ENCODE results near the gene PFN4.
"Not testable (repeated sequence)": the region's sequence is repeated elsewhere in the genome, so short reads cannot be mapped to it uniquely, and the experiment has no call there.

PFN4 gene

DNA sequence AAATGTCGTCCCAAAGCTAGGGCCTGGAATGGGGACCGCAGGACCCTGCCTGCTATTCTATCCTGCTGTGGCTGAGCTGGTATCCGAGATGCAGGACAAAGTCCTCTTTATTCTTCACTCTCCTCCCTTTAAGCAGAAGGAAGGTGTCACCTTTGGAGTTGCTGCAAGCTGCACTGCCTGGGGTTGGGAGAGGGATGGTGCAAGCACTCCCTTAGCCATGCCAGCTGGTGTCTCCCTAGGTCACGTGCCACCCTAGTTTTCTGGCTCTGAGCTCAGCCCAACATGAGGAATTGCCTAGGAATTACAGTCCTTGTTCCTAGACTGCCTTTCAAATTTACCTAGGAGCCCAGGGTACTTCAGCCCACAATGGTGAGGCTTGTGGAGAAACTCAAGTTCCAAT, 30.3 kb upstream of the PFN4 start:
- no peak overlapping the region for H3K9ac ChIP-seq
- H3K79me2 ChIP-seq, result no peaks in the 10 kb centered on the region
- no peak overlapping the region for H3K4me2 ChIP-seq (ENCODE audit: low read length)
- no peak overlapping the region for H3K4me3 ChIP-seq (ENCODE audit: low read depth, low read length)
- no peak for TF ChIP-seq CTCF (IDR thresholded peaks at IDR 0.05)
- H3K4me1 ChIP-seq, result no peaks in the 10 kb centered on the region
- no peak overlapping the region for H3K27ac ChIP-seq
- no peaks in the 10 kb centered on the region for H3K27me3 ChIP-seq (ENCODE audit: control insufficient read depth, insufficient read depth, low read length)
- H2AFZ ChIP-seq, result no peak overlapping the region
- no peaks in the 10 kb centered on the region for H3K36me3 ChIP-seq (ENCODE audit: control insufficient read depth, insufficient read depth, low read length)
- no peaks in the 10 kb centered on the region for H3K9me3 ChIP-seq (ENCODE audit: control insufficient read depth, low read length)

GRCh38 chr2:24152413-24153197, 29.5 kb upstream of the PFN4 start:
- no peak for TF ChIP-seq CTCF (IDR thresholded peaks at IDR 0.05)
- H3K4me1 ChIP-seq, result no peaks in the 10 kb centered on the region
- peaks cover 3% of the 10 kb centered on the region for H3K79me2 ChIP-seq
- no peak overlapping the region for H3K27ac ChIP-seq
- no peak overlapping the region for H3K9ac ChIP-seq
- no peaks in the 10 kb centered on the region for H3K9me3 ChIP-seq (ENCODE audit: control insufficient read depth, low read length)
- H2AFZ ChIP-seq, result no peak overlapping the region
- H3K36me3 ChIP-seq (ENCODE audit: control insufficient read depth, insufficient read depth, low read length), result no peaks in the 10 kb centered on the region
- H3K4me3 ChIP-seq (ENCODE audit: low read depth, low read length), result no peak overlapping the region
- no peak overlapping the region for H3K4me2 ChIP-seq (ENCODE audit: low read length)
- H3K27me3 ChIP-seq (ENCODE audit: control insufficient read depth, insufficient read depth, low read length), result no peaks in the 10 kb centered on the region

- Histone ChIP-seq H3K4me2 (ENCODE audit: low read length) (no peak overlapping the region), H3K4me3 (ENCODE audit: low read depth, low read length) (no peak overlapping the region), H3K36me3 (ENCODE audit: control insufficient read depth, insufficient read depth, low read length) (no peaks in the 10 kb centered on the region), H3K4me1 (no peaks in the 10 kb centered on the region), H3K27me3 (ENCODE audit: control insufficient read depth, insufficient read depth, low read length) (no peaks in the 10 kb centered on the region), H2AFZ (no peak overlapping the region), H3K9me3 (ENCODE audit: control insufficient read depth, low read length) (no peaks in the 10 kb centered on the region), H3K9ac (no peak overlapping the region), H3K79me2 (peaks cover 3% of the 10 kb centered on the region), H3K27ac (no peak overlapping the region)
- no peak for TF ChIP-seq CTCF (IDR thresholded peaks at IDR 0.05)
Measured at GRCh38 chr2:24147364-24147763, 24.2 kb upstream of the PFN4 start.

DNA sequence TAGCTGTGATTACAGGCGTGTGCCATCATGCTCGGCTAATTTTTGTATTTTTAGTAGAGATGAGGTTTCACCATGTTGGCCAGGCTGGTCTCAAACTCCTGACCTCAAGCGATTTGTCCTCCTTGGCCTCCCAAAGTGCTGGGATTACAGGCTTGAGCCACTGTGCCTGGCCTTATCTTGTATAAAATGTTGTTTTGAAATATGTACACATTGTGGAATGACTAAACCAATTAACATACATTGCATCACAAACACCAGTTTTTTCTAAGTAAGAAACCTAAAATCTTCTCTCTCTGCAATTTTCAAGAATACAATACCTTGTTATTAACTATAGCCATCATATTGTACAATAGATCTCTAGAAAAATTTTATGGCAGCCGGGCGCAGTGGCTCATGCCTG, 17.2 kb upstream of the PFN4 start:
- not testable (repeated sequence) for H3K27ac ChIP-seq; H3K4me2 ChIP-seq (ENCODE audit: low read length); H2AFZ ChIP-seq; H3K36me3 ChIP-seq (ENCODE audit: control insufficient read depth, insufficient read depth, low read length); H3K27me3 ChIP-seq (ENCODE audit: control insufficient read depth, insufficient read depth, low read length); H3K4me3 ChIP-seq (ENCODE audit: low read depth, low read length); H3K4me1 ChIP-seq; H3K9me3 ChIP-seq (ENCODE audit: control insufficient read depth, low read length); H3K9ac ChIP-seq; H3K79me2 ChIP-seq

DNA sequence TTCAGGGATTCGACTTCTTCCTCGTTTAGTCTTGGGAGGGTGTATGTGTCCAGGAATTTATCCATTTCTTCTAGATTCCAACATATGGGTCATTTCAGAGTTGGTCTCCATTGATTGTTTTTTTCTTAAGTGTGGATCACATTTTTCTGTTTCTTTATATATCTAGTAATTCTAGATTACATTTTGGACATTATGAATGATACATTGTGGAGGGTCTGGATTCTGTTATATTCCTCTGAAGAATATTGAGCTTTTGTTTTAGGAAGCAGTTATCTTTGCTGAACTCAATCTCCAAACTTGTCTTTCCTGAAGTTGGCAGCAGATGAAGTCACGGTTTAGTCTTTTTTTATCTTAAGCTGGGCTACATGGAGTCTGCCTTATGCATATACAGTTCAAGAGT, 9.4 kb upstream of the PFN4 start:
- TF ChIP-seq CTCF (IDR thresholded peaks at IDR 0.05), result no peak
- no peaks in the 10 kb centered on the region for H3K36me3 ChIP-seq (ENCODE audit: control insufficient read depth, insufficient read depth, low read length)
- no peak overlapping the region for H3K4me2 ChIP-seq (ENCODE audit: low read length)
- H3K4me3 ChIP-seq (ENCODE audit: low read depth, low read length), result no peak overlapping the region
- H3K9me3 ChIP-seq (ENCODE audit: control insufficient read depth, low read length), result no peaks in the 10 kb centered on the region
- no peak overlapping the region for H3K9ac ChIP-seq
- no peaks in the 10 kb centered on the region for H3K27me3 ChIP-seq (ENCODE audit: control insufficient read depth, insufficient read depth, low read length)
- H3K79me2 ChIP-seq, result peaks cover 28% of the 10 kb centered on the region
- no peak overlapping the region for H3K27ac ChIP-seq
- no peak overlapping the region for H2AFZ ChIP-seq
- no peaks in the 10 kb centered on the region for H3K4me1 ChIP-seq

All from parathyroid adenoma (tissue), 2 donors.